GM20431 (cell line): ENCODE results near the gene IRS1.
"Not testable (repeated sequence)": the region's sequence is repeated elsewhere in the genome, so short reads cannot be mapped to it uniquely, and the experiment has no call there.

Experiments
- in situ Hi-C: fragments of 300-500 bp; cut with MseI, MboI; formaldehyde crosslinking; loops from one replicate; pipeline ENCODE4 v1.15.0; 2020; ENCODE audit warnings: low sequenced_read_pairs; ENCODE audit not compliant: unreplicated experiment

IRS1 gene

GRCh38 chr2:226799211-226799975, at the start of gene IRS1:
Gene IRS1, minus strand, starts transcription at chr2:226799820. Its CDS starts 1,082 bp downstream, at chr2:226798738.
- in situ Hi-C loops = no loop called here

GRCh38 chr2:226849349-226849748, 49.7 kb upstream of the IRS1 start:
- in situ Hi-C loops = no loop called here

GRCh38 chr2:226847511-226847910, 47.9 kb upstream of the IRS1 start:
- in situ Hi-C loops = no loop called here

- in situ Hi-C loops = no loop called here
Observed at GRCh38 chr2:226847090-226847489, 47.5 kb upstream of the IRS1 start.

- in situ Hi-C loops = no loop called here
Observed at GRCh38 chr2:226845386-226846116, 45.9 kb upstream of the IRS1 start.

GRCh38 chr2:226843001-226843400, 43.4 kb upstream of the IRS1 start:
- in situ Hi-C loops = not testable (repeated sequence)

- in situ Hi-C loops = no loop called here
Observed at GRCh38 chr2:226839951-226840350, 40.3 kb upstream of the IRS1 start.

GRCh38 chr2:226839161-226839560, 39.5 kb upstream of the IRS1 start:
- in situ Hi-C loops = no loop called here

- in situ Hi-C loops = no loop called here
Observed at GRCh38 chr2:226838722-226839121, 39.1 kb upstream of the IRS1 start.

- in situ Hi-C loops = no loop called here
Observed at GRCh38 chr2:226837787-226838603, 38.4 kb upstream of the IRS1 start.

- in situ Hi-C loops = no loop called here
Observed at GRCh38 chr2:226837334-226837733, 37.7 kb upstream of the IRS1 start.

GRCh38 chr2:226836548-226836885, 36.9 kb upstream of the IRS1 start:
- in situ Hi-C loops = no loop called here

- in situ Hi-C loops = no loop called here
Observed at GRCh38 chr2:226835796-226836547, 36.4 kb upstream of the IRS1 start, which contains the start of gene RHBDD1. Gene RHBDD1, plus strand, starts transcription at chr2:226836054. Its CDS starts 28,640 bp downstream, at chr2:226864694.

GRCh38 chr2:226835420-226835795, 35.8 kb upstream of the IRS1 start:
- in situ Hi-C loops = no loop called here

- in situ Hi-C loops = not testable (repeated sequence)
Observed at GRCh38 chr2:226834880-226835279, 35.3 kb upstream of the IRS1 start.

- in situ Hi-C loops = no loop called here
Observed at GRCh38 chr2:226832061-226832460, 32.4 kb upstream of the IRS1 start.

GRCh38 chr2:226831266-226831665, 31.6 kb upstream of the IRS1 start:
- in situ Hi-C loops = no loop called here

GRCh38 chr2:226829721-226830631, 30.4 kb upstream of the IRS1 start:
- in situ Hi-C loops = no loop called here

GRCh38 chr2:226828191-226828590, 28.6 kb upstream of the IRS1 start:
- in situ Hi-C loops = no loop called here
